Measurements from ENCODE around the gene TNRC18.

DNA sequence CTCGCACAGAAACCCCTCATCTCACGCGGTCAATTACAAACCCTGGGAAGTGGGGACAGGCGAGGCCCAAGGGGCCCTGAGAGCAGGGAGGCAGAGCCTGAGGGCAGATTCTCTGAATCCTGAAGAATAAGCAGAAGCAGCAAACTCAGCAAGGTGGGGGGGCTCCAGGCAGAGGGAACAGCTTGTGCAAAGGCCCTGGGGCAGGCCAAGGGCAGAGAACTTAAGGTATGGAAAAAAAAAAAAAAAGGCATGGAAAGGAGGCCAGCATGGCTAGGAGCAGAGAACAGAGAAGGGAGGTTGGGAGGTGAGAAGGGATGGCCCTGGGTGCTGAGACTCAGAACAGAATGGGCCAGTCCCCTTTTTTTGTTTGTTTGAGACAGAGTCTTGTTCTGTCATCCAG is 32.8 kb upstream of the TNRC18 start:
- TF ChIP-seq, protein P1, sequence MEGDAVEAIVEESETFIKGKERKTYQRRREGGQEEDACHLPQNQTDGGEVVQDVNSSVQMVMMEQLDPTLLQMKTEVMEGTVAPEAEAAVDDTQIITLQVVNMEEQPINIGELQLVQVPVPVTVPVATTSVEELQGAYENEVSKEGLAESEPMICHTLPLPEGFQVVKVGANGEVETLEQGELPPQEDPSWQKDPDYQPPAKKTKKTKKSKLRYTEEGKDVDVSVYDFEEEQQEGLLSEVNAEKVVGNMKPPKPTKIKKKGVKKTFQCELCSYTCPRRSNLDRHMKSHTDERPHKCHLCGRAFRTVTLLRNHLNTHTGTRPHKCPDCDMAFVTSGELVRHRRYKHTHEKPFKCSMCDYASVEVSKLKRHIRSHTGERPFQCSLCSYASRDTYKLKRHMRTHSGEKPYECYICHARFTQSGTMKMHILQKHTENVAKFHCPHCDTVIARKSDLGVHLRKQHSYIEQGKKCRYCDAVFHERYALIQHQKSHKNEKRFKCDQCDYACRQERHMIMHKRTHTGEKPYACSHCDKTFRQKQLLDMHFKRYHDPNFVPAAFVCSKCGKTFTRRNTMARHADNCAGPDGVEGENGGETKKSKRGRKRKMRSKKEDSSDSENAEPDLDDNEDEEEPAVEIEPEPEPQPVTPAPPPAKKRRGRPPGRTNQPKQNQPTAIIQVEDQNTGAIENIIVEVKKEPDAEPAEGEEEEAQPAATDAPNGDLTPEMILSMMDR (IDR thresholded peaks at IDR 0.05) = no peak
- TF ChIP-seq EP300 (IDR thresholded peaks at IDR 0.05) (no peak), POLR2AphosphoS5 (IDR thresholded peaks at IDR 0.05) (no peak)

Measured in suprapubic skin (tissue), 4 donors.